A172 (cell line): ENCODE measurements around the gene TMEM9. TPM values are rescaled to one million over a fixed set of nuclear protein-coding genes. Genes with fewer than 3 reads are reported as not detected.

Experiments used
- DNase-seq: peaks from one replicate; pipeline ENCODE4 v3.0.0-alpha.2; 2015; ENCODE audit warnings: low spot score
- total RNA-seq: library from RNA; depleted of rRNA; stranded (reverse); fragments of >200 nt; shearing (Covaris generic); gene quantifications from 2 replicates; pipeline ENCODE4 v1.2.3, GENCODE V29; 2014

TMEM9 gene
- total RNA-seq, 1 experiment from 2014 or later, result 202 TPM

DNA sequence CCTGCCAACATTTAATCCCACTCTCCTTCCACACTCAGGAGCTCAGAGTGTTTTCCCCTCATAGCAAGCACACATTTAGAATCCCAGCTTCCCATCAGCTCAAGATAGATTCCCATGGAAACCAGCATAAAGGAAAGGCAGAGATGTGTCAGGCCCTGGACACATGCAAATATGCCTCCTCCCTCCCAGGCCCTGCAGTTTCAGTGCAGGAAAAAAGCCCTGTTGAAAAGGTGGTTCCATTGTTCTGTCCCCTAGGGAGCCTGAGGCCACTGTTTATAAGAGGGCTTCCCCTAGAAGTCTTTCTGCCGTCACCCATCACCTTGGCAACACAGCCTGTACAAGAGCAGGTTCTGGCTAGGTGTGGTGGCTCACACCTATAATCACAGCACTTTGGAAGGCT is 45.7 kb downstream of the TMEM9 start:
- DNase-seq, result no peak

DNA sequence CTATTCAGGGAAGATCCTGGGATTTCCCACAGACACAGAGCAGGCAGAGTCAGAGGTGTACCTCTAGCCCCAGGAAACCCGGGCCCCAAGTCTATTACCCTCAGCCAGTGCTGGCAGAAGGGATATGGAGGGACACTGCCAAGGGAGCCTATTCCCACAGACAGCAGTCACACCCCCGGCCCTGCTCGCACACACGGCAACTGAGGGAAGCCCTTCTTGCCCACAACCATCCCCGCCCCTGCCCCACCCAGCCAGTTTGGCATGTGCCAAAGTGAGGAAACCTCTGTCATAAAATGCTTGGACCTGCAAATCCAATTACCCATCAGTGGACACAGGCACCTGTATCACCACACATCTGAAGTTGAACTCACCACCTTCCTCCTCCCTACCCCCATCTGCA is 48.6 kb downstream of the TMEM9 start:
- no peak for DNase-seq

GRCh38 chr1:201104141-201104540 is 50.1 kb downstream of the TMEM9 start:
- no peak for DNase-seq

- no peak for DNase-seq
Measured at GRCh38 chr1:201103666-201104065, 50.6 kb downstream of the TMEM9 start.

DNA sequence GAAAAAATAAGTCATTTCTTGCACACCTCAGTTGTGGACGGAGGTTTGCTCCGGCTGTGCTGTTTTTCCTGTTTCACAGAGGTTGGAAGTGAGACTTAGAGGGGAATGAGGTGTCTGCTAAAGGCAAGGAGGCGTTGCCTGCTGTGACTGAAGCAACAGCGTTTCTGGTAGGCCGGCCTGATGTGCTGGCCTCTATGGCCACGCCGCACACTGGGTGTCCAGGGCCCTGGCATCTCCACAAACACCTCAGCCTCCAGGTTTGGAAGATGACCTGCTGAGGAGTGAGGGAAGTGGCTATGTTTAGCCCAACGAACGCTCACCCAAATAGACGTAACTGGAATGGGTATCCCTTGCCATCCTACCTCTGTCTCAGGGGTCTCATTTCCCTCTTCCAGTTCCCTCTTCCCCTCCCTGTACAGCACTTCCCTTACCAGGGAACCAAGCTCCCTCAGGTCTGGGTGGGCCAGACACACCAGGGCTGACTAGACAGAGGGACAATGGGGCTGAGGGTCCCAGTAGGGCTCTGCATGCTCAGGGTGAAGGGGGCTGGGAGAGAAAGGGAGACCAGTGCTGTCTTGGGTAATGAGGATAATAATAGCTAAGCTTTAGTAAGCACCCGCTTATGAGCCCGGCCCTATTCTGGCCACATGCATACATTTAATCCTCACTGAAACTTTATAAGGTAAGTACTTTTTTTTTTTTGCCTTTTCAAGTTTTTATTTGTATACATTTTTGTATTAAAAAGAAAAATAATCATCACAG is 53.9 kb downstream of the TMEM9 start:
- no peak for DNase-seq

DNA sequence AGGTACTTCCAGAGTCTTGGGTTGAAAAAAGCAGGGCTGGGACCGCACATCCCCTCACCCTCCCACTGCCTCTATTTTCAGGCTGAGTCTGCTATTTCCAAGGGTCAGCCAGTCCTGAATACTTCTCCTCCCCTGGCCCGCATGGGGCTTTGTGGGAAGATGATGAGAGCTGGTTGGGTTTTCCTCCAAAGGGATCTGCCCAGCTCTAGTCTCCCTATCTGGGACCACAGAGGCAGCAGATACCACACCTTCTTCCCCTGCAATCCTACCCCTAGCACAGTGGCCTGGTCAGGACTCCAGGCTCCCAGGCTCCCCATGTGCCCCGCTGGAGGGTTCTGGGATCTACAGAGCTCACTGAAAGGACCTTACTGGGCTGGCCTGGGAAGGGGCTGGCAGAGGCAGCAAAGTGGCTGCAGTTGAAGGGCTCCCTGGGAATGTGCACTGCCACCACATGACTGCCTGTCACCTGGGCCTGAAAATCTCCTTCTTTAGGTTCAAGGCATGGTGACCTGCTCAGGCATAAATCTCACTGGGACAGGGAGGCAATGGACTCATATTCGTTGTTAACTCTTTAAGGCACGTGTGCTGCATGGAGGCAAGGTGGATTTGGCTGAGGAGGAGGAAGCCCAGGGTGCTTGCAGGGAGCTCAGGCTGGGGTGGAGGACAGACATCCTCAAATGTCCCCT is 55.1 kb downstream of the TMEM9 start:
- no peak for DNase-seq

GRCh38 chr1:201096977-201097856 is 57.1 kb downstream of the TMEM9 start:
- no peak for DNase-seq

DNA sequence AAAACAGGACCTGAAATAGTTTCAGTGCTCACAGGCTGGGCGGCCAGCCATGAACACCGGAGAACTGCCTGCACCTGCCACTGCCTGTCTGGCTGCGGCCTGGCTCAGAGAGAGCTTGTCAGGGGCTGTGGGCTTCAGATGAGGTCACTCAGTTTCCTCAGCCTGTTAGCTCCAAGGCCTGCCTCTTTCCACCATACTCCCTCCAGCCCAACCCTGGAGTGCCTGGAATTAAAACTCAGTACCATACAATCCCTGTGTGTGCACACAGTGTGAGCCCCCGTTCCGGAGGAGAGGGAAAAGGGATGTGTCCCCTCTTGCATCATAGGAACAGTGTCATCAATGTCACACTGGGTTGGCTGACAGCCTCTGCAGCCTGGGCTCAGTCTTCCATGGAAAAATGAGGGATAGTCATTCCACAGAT is 58.2 kb downstream of the TMEM9 start:
- no peak for DNase-seq

- no peak for DNase-seq
Measured at GRCh38 chr1:201095581-201095980, 58.7 kb downstream of the TMEM9 start.

GRCh38 chr1:201094832-201095231 is 59.4 kb downstream of the TMEM9 start:
- DNase-seq, result no peak

DNA sequence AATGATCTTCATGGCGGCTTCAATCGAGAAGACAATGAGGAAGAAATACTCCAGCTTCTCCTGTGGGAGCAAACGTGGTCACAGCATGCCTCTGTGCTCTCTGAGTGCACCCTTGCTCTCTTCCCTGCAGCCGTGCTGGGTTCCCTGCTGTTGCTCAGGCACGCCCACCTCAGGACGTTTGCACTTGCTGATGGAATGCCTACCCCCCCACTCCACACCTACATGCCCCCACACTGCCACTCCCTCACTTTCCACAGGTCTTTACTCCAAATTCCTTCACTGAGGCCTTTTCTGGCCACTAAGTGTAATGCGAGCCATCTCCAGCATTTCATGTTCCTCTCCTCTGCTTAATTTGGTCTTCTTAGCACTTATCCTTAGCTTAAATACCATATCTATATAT is 60.3 kb downstream of the TMEM9 start:
- no peak for DNase-seq

- no peak for DNase-seq
Measured at GRCh38 chr1:201093561-201093960, 60.7 kb downstream of the TMEM9 start.

GRCh38 chr1:201092738-201093137 is 61.5 kb downstream of the TMEM9 start:
- no peak for DNase-seq

DNA sequence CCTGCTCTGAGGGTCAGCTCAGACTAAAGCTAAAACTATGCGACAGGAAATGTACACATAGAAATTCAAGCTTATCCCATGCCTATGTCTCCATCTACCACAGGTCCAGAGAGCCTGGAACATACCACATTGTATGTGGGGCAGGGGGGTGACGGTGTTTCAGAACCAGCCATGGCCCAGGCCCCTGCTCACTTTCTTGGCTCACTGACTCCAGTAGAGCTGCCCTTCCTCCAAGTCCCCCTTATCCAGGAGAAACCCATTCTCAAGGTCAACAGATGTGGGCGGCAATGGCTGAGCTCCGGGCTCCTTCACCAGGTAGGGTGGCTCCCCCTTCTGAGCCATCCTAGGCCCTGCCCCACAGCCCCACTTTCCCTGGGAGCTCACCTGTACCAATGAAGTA is 63.0 kb downstream of the TMEM9 start:
- DNase-seq, result no peak

- no peak for DNase-seq
Measured at GRCh38 chr1:201090541-201090940, 63.7 kb downstream of the TMEM9 start.

- no peak for DNase-seq
Measured at GRCh38 chr1:201089596-201089995, 64.7 kb downstream of the TMEM9 start.

GRCh38 chr1:201088901-201089525 is 65.3 kb downstream of the TMEM9 start:
- DNase-seq, result peak; percentile 14

DNA sequence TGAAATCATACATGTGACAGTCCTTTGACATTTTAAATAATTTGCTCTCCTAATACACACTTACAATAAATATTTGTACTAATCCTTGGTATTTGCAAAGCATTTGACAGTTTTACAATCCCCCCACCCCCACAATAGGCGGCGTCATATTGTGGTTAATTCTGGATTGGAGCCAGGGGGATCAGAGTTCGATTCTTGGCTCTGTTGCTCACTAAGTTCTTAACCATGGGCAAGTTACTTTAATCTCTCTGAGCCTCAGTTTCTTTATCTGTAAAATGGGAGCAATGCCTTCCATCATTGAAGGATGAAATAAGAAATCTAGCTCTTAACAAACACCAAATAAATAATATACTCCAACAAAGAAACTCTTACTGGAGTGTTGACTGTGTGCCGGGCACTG is 65.9 kb downstream of the TMEM9 start:
- no peak for DNase-seq

DNA sequence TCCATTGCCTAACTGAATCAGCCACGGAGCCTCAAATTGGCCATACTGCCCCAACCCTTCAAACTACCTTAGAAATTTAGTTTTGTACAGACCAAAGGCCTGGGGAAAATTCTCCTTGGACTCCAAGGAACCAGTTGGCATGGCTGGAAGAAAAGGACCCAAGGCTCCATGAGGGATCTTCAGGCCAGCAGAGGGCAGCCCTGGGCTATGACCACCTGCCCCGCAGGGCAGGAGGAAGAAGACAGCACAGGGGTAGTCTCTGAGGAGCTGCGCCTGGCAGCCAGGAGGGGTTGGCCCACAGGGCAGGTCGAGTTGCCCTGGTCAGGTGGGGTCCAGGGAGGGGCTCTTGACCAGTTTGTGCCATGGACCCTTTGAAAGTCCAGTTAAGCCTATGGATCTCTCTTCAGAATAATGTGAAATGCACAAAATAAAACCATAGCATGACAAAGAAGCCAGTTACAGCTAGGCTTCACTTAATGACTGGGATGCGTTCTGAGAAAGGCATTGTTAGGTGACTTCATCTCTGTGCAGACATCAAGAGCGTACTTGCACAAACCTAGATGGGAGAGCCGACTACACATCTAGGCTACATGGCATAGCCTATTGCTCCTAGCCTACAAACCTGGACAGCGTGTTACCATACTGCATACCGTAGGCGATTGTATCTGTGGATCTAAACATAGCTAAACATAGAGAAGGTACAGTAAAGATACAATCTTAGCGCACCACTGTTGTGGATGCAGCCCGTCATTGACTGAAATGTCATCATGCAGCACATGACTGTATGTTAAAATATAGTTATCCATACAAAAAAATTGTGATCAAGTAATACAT is 68.2 kb downstream of the TMEM9 start:
- DNase-seq, result peak; percentile 68
